ENCODE measurements around the gene MALSU1. TPM values are rescaled to one million over a fixed set of nuclear protein-coding genes. Genes with fewer than 3 reads are reported as not detected.

Gene MALSU1
- total RNA-seq, 1 donor from 2014 or later: 40.9 TPM

DNA sequence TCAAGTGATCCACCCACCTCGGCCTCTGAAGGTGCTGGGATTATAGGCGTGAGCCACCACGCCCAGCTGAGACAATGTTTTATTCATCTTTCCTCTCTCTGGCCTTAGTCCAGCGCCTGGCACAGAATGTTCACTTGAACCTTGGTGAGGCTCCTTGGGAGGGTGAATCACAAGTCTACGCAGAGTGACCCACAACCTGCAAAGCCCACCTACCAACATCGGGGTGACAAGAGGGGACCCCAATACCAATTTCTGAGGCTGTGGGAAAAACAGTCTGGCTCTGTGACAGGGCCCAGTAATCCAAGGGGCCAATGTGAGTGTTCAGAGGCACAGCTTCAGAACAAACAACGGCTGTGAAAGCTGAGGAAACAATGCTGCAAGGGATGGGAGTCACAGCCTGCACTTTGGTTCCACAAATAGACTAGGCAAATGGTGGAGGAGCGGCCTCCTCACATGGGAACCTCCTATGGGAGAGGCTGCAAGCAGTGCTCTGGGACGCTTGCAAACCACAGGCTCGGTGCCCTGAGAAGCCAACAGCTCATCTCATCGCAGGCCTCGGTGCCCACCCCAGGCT lies 5.6 kb upstream of the MALSU1 start:
- H3K27me3 Mint-ChIP-seq (ENCODE audit: low read depth): no peaks in the 10 kb centered on the region
- TF ChIP-seq, protein P1, sequence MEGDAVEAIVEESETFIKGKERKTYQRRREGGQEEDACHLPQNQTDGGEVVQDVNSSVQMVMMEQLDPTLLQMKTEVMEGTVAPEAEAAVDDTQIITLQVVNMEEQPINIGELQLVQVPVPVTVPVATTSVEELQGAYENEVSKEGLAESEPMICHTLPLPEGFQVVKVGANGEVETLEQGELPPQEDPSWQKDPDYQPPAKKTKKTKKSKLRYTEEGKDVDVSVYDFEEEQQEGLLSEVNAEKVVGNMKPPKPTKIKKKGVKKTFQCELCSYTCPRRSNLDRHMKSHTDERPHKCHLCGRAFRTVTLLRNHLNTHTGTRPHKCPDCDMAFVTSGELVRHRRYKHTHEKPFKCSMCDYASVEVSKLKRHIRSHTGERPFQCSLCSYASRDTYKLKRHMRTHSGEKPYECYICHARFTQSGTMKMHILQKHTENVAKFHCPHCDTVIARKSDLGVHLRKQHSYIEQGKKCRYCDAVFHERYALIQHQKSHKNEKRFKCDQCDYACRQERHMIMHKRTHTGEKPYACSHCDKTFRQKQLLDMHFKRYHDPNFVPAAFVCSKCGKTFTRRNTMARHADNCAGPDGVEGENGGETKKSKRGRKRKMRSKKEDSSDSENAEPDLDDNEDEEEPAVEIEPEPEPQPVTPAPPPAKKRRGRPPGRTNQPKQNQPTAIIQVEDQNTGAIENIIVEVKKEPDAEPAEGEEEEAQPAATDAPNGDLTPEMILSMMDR (IDR thresholded peaks at IDR 0.05): no peak
- peaks cover 23% of the 10 kb centered on the region for H3K4me1 Mint-ChIP-seq (ENCODE audit: low read depth)
- H3K9me3 Mint-ChIP-seq (ENCODE audit: low read depth): no peaks in the 10 kb centered on the region
- no peak overlapping the region for H3K4me3 Mint-ChIP-seq (ENCODE audit: unreplicated experiment)
- no peak overlapping the region for H3K27ac Mint-ChIP-seq (ENCODE audit: unreplicated experiment)
- DNase-seq (ENCODE audit: low spot score): no peak
- H3K36me3 Mint-ChIP-seq (ENCODE audit: low read depth): no peaks in the 10 kb centered on the region

DNA sequence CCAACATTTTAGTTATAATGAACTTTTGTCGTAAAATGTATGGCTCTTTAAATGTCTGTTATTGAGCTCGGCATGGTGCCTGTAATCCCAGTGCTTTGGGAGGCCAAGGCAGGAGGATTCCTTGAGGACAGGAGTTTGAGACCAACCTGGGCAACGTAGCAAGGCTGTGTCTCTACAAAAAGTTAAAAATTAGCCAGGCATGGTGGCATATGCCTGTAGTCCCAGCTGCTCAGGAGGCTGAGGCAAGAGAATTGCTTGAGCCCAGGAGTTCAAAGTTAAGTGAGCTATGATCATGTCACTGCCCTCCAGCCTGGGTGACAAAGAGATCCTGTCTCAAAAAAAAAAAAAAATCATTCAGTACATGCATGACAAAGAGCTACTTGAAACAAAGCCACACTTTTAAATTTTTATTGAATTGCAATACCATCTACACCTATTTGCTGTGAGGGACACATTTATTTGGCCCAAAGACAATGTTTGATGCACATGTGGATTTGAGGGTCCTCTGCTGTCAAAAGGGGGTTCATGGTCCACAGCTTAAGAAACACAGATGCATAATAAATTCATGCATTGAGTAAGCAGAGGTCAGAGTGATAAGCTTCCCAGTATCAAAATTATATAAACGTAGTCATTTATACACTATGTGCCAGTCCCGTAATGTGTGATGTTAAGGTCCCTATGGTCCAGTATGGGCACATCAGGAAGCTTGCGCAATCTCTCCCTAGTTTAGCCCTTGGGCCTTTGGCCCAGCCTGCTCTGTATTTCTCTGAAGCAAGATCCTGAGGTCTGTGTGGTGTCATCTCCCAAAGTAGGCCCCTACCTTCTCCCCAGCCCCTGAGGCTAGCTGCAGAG lies 4.4 kb upstream of the MALSU1 start:
- no peaks in the 10 kb centered on the region for H3K36me3 Mint-ChIP-seq (ENCODE audit: low read depth)
- TF ChIP-seq, protein P1 (IDR thresholded peaks at IDR 0.05): no peak
- no peak for DNase-seq (ENCODE audit: low spot score)
- H3K4me3 Mint-ChIP-seq (ENCODE audit: unreplicated experiment): no peak overlapping the region
- H3K27me3 Mint-ChIP-seq (ENCODE audit: low read depth): no peaks in the 10 kb centered on the region
- H3K27ac Mint-ChIP-seq (ENCODE audit: unreplicated experiment): no peak overlapping the region
- peaks cover 30% of the 10 kb centered on the region for H3K4me1 Mint-ChIP-seq (ENCODE audit: low read depth)
- no peaks in the 10 kb centered on the region for H3K9me3 Mint-ChIP-seq (ENCODE audit: low read depth)

DNA sequence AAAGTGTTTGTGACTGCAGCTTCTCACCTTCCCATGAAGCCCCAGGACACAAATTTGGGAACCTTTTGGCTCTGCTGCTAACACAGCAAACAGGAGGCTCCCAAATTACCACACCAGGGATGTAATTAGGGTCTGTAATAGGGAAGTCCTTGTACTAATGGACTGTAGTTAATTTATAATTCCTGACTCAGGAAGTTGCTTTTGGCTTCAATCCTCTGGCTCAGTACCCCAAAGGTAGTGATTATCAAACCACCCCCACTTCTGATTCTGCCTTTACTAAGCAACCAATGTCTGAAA lies 3.8 kb upstream of the MALSU1 start:
- H3K4me3 Mint-ChIP-seq (ENCODE audit: unreplicated experiment): no peak overlapping the region
- H3K27ac Mint-ChIP-seq (ENCODE audit: unreplicated experiment): no peak overlapping the region
- H3K4me1 Mint-ChIP-seq (ENCODE audit: low read depth): peaks cover 36% of the 10 kb centered on the region
- H3K36me3 Mint-ChIP-seq (ENCODE audit: low read depth): no peaks in the 10 kb centered on the region
- no peaks in the 10 kb centered on the region for H3K9me3 Mint-ChIP-seq (ENCODE audit: low read depth)
- TF ChIP-seq, protein P1 (IDR thresholded peaks at IDR 0.05): no peak
- H3K27me3 Mint-ChIP-seq (ENCODE audit: low read depth): no peaks in the 10 kb centered on the region
- DNase-seq (ENCODE audit: low spot score): no peak

DNA sequence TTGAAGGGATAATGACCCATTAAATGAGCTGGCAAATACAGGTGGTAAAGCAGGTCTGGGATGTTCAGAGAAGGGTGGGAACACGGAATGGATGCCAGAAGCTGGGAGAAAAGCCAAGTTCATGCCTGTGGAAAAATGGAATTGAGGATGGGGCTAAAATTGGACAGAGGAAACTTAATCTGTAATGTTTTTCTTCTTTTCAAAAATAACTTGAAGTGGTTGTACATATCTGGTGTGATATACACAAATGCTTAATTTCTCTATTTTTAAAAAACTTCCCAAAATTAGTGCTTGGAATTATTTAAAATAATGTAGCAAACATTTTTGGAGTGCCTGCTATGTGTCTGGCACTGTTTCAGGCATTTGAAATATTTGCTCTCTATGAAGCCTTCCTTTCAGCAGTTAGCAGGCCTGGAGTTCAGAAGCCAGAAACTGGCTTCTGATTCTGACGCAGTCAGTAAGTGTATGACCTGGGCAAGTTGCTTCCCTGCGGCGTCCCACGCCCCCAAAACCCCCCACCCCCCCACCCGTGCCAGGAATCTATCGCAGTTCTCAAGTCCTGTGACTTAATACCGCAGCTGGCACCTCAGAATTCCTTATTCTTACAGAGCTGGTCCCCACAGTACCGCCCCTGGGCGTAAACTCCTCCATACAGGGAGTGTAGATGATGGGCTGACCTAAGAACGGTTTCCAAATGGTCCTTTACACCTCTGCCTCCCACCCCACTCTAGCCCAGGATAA lies 828 bp upstream of the MALSU1 start:
- TF ChIP-seq, protein P1 (IDR thresholded peaks at IDR 0.05): no peak
- Mint-ChIP-seq H3K27ac (ENCODE audit: unreplicated experiment) (peak overlapping the region; percentile 94), H3K4me3 (ENCODE audit: unreplicated experiment) (peak overlapping the region; percentile 86), H3K36me3 (ENCODE audit: low read depth) (peaks cover 5% of the 10 kb centered on the region), H3K9me3 (ENCODE audit: low read depth) (no peaks in the 10 kb centered on the region), H3K4me1 (ENCODE audit: low read depth) (peaks cover 57% of the 10 kb centered on the region), H3K27me3 (ENCODE audit: low read depth) (no peaks in the 10 kb centered on the region)
- no peak for DNase-seq (ENCODE audit: low spot score)

DNA sequence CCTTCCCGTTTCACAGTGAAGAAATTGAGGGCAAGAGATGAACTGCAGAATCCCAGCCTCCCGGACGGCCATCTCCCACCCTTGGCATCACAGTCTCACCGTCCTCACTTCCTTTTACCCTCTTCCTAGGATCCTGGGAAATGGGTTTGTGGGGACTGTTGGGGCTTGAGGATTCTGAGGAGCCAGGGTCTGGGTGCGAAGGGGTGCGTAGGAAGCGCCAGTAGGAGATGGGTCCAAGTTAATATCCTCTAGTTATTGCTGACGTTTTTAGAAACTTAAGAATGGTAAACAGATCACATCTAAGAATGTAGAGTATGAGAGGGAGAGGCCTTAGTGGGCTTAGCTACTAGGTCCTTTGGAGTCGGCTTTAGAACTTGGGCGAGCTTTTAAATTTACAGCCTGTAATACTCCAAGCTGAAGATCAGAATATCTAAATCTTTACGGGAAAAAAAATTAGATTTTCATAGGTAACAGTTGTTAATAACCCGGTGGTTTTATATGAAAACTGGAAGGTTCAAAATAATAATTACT lies 696 bp downstream of the MALSU1 start:
- Mint-ChIP-seq H3K36me3 (ENCODE audit: low read depth) (peaks cover 5% of the 10 kb centered on the region), H3K27ac (ENCODE audit: unreplicated experiment) (peak overlapping the region; percentile 94), H3K4me1 (ENCODE audit: low read depth) (peaks cover 59% of the 10 kb centered on the region), H3K4me3 (ENCODE audit: unreplicated experiment) (peak overlapping the region; percentile 86), H3K9me3 (ENCODE audit: low read depth) (no peaks in the 10 kb centered on the region), H3K27me3 (ENCODE audit: low read depth) (no peaks in the 10 kb centered on the region)
- DNase-seq (ENCODE audit: low spot score): no peak
- TF ChIP-seq, protein P1 (IDR thresholded peaks at IDR 0.05): no peak

All from chondrocyte (in vitro differentiated cells).